Measurements from ENCODE around the gene ZNF316. TPM values are rescaled to one million over a fixed set of nuclear protein-coding genes. Genes with fewer than 3 reads are reported as not detected.
A peak's percentile ranks its signal among the peaks of the same experiment; 100 is the strongest.

The ZNF316 gene
- total RNA-seq, 2 donors from 2014 or later = 21.4 to 29.6 TPM

- Mint-ChIP-seq H3K9me3 (peaks cover 14% of the 10 kb centered on the region), H3K27me3 (ENCODE audit: insufficient read depth) (no peaks in the 10 kb centered on the region), H3K36me3 (ENCODE audit: low read depth) (peaks cover 35% of the 10 kb centered on the region), H3K27ac (no peak overlapping the region), H3K4me1 (no peaks in the 10 kb centered on the region), H3K4me3 (no peak overlapping the region)
- no peak overlapping the region for H3K9ac ChIP-seq (ENCODE audit: extremely low read depth, low read length, poor library complexity, severe bottlenecking)
- no peaks in the 10 kb centered on the region for H3K27me3 ChIP-seq (ENCODE audit: control insufficient read depth, insufficient read depth, low read length, poor library complexity, severe bottlenecking)
- peaks cover 17% of the 10 kb centered on the region for H3K36me3 ChIP-seq (ENCODE audit: control insufficient read depth, insufficient read depth, low read length)
- no peaks in the 10 kb centered on the region for H3K4me1 ChIP-seq (ENCODE audit: control insufficient read depth, insufficient read depth, low read length)
- TF ChIP-seq CTCF (conservative IDR thresholded peaks at IDR 0.05) = no peak
- 92 to 97% methylated on average over 7 to 10 of the region's 10 CpGs for WGBS, 2 experiments (ENCODE audit: insufficient coverage in 1 of 2, insufficient read length in 1 of 2)
- H3K4me3 ChIP-seq (ENCODE audit: low read length) = no peak overlapping the region
- H3K9me3 ChIP-seq (ENCODE audit: control insufficient read depth, low read length) = no peaks in the 10 kb centered on the region
- DNase-seq = peak; percentile 16
- H3K27ac ChIP-seq (ENCODE audit: low read depth, low read length) = no peak overlapping the region
Observed at GRCh38 chr7:6650086-6650485, 13.0 kb downstream of the ZNF316 start.

- 94 to 95% methylated on average over 9 to 12 of the region's 12 CpGs for WGBS, 2 experiments (ENCODE audit: insufficient coverage in 1 of 2, insufficient read length in 1 of 2)
- Mint-ChIP-seq H3K36me3 (ENCODE audit: low read depth) (peaks cover 39% of the 10 kb centered on the region), H3K27ac (no peak overlapping the region), H3K4me3 (no peak overlapping the region), H3K9me3 (peaks cover 17% of the 10 kb centered on the region), H3K4me1 (no peaks in the 10 kb centered on the region), H3K27me3 (ENCODE audit: insufficient read depth) (no peaks in the 10 kb centered on the region)
- H3K27ac ChIP-seq (ENCODE audit: low read depth, low read length) = no peak overlapping the region
- peaks cover 15% of the 10 kb centered on the region for H3K36me3 ChIP-seq (ENCODE audit: control insufficient read depth, insufficient read depth, low read length)
- no peaks in the 10 kb centered on the region for H3K4me1 ChIP-seq (ENCODE audit: control insufficient read depth, insufficient read depth, low read length)
- H3K27me3 ChIP-seq (ENCODE audit: control insufficient read depth, insufficient read depth, low read length, poor library complexity, severe bottlenecking) = no peaks in the 10 kb centered on the region
- no peak overlapping the region for H3K4me3 ChIP-seq (ENCODE audit: low read length)
- peak; percentile 15 for DNase-seq
- TF ChIP-seq CTCF (conservative IDR thresholded peaks at IDR 0.05) = no peak
- no peak overlapping the region for H3K9ac ChIP-seq (ENCODE audit: extremely low read depth, low read length, poor library complexity, severe bottlenecking)
- no peaks in the 10 kb centered on the region for H3K9me3 ChIP-seq (ENCODE audit: control insufficient read depth, low read length)
Observed at GRCh38 chr7:6650521-6651011, 13.4 kb downstream of the ZNF316 start.

GRCh38 chr7:6651851-6652445 is 14.8 kb downstream of the ZNF316 start:
- no peak overlapping the region for H3K4me3 Mint-ChIP-seq
- Histone ChIP-seq H3K27me3 (ENCODE audit: control insufficient read depth, insufficient read depth, low read length, poor library complexity, severe bottlenecking) (no peaks in the 10 kb centered on the region), H3K9me3 (ENCODE audit: control insufficient read depth, low read length) (no peaks in the 10 kb centered on the region), H3K9ac (ENCODE audit: extremely low read depth, low read length, poor library complexity, severe bottlenecking) (no peak overlapping the region), H3K36me3 (ENCODE audit: control insufficient read depth, insufficient read depth, low read length) (peaks cover 15% of the 10 kb centered on the region), H3K27ac (ENCODE audit: low read depth, low read length) (no peak overlapping the region), H3K4me3 (ENCODE audit: low read length) (no peak overlapping the region), H3K4me1 (ENCODE audit: control insufficient read depth, insufficient read depth, low read length) (no peaks in the 10 kb centered on the region)
- TF ChIP-seq CTCF (conservative IDR thresholded peaks at IDR 0.05) = no peak
- 95 to 96% methylated on average over 30 to 32 of the region's 32 CpGs for WGBS, 2 experiments (ENCODE audit: insufficient coverage in 1 of 2, insufficient read length in 1 of 2)
- H3K4me1 Mint-ChIP-seq = no peaks in the 10 kb centered on the region
- H3K27me3 Mint-ChIP-seq (ENCODE audit: insufficient read depth) = no peaks in the 10 kb centered on the region
- H3K9me3 Mint-ChIP-seq = peaks cover 17% of the 10 kb centered on the region
- peaks cover 33% of the 10 kb centered on the region for H3K36me3 Mint-ChIP-seq (ENCODE audit: low read depth)
- H3K27ac Mint-ChIP-seq = no peak overlapping the region
- peak; percentile 33 for DNase-seq

All from endodermal cell (in vitro differentiated cells).